ENCODE results near the gene FOXP4. TPM values are rescaled to one million over a fixed set of nuclear protein-coding genes. Genes with fewer than 3 reads are reported as not detected.

FOXP4 gene
- total RNA-seq, 1 donor from 2014 or later, result 2.7 TPM

DNA sequence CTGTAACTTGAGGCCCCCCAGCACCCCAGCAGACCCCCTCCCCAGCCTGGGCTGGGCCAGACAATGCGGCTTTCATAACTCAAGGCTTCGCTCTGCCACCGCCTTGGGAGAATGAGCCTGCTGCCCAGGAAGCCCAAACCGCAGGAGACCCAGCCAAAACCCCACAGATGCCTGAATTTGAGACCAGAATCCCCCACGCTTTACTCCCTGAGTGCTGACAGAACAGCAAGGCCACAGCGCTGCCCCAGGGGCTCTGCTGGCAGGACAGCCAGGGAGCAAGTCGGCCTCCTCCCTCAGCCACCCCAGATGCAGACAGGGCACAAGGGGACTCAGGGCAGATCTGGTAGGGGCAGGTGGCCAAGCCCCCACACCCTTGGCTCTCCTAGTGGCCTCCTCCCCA, 94.2 kb downstream of the FOXP4 start:
- Mint-ChIP-seq H3K36me3 (peaks cover 19% of the 10 kb centered on the region), H3K27ac (no peak overlapping the region), H3K4me1 (peaks cover 65% of the 10 kb centered on the region), H3K4me3 (peak overlapping the region; percentile 94), H3K27me3 (ENCODE audit: insufficient read depth, low read depth) (peaks cover 35% of the 10 kb centered on the region), H3K9me3 (no peaks in the 10 kb centered on the region)
- no peak for TF ChIP-seq EZH2phosphoT487 (IDR thresholded peaks at IDR 0.05)
- TF ChIP-seq EZH2 (IDR thresholded peaks at IDR 0.05), result no peak
- TF ChIP-seq, protein P1, sequence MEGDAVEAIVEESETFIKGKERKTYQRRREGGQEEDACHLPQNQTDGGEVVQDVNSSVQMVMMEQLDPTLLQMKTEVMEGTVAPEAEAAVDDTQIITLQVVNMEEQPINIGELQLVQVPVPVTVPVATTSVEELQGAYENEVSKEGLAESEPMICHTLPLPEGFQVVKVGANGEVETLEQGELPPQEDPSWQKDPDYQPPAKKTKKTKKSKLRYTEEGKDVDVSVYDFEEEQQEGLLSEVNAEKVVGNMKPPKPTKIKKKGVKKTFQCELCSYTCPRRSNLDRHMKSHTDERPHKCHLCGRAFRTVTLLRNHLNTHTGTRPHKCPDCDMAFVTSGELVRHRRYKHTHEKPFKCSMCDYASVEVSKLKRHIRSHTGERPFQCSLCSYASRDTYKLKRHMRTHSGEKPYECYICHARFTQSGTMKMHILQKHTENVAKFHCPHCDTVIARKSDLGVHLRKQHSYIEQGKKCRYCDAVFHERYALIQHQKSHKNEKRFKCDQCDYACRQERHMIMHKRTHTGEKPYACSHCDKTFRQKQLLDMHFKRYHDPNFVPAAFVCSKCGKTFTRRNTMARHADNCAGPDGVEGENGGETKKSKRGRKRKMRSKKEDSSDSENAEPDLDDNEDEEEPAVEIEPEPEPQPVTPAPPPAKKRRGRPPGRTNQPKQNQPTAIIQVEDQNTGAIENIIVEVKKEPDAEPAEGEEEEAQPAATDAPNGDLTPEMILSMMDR (IDR thresholded peaks at IDR 0.05), result no peak
- Histone ChIP-seq H3K4me3 (peak overlapping the region; percentile 76), H3K9me3 (ENCODE audit: low read depth) (no peaks in the 10 kb centered on the region), H3K4me1 (peaks cover 52% of the 10 kb centered on the region), H3K9ac (no peak overlapping the region), H3K27me3 (peaks cover 53% of the 10 kb centered on the region), H3K27ac (no peak overlapping the region), H2AFZ (replicated peaks) (no peak overlapping the region), H4K20me1 (ENCODE audit: low read depth) (peaks cover 58% of the 10 kb centered on the region), H3K4me2 (peak overlapping the region; percentile 95), H3F3A (ENCODE audit: low read depth) (peaks cover 25% of the 10 kb centered on the region), H3K36me3 (no peaks in the 10 kb centered on the region), H3K79me2 (ENCODE audit: low read depth) (peaks cover 21% of the 10 kb centered on the region)
- no peak for DNase-seq (ENCODE audit: low spot score)

DNA sequence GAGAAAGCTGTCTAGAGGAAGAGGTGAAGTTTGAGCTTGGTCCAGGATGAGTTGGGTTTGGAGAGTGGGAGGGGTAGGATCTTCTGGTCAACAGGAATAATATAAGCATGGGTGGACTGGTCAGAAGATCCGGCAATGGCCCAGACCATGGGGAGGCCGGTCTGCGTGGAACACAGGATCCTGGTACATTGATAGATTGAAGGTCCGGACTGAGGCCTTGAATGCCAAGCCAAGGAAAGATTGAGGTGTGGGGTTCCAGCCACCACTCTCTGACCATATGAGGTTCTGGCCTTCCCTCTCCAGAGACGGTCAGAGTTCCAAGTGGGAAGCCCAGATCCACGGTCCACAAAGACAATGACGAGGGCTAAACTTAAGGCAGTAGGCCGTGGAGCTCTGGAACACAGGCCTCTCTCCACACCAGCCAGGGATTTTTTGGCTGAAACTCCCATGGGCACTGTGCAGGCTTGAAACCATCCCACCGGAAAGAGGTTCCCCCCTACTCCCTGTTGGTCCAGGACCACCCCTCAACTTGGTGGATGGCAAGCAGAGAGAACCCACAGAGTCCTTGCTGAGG, 95.3 kb downstream of the FOXP4 start:
- Histone ChIP-seq H3K9me3 (ENCODE audit: low read depth) (no peaks in the 10 kb centered on the region), H3K27me3 (peaks cover 43% of the 10 kb centered on the region), H4K20me1 (ENCODE audit: low read depth) (peaks cover 68% of the 10 kb centered on the region), H3K36me3 (no peaks in the 10 kb centered on the region), H3F3A (ENCODE audit: low read depth) (peaks cover 27% of the 10 kb centered on the region), H3K27ac (no peak overlapping the region), H3K9ac (no peak overlapping the region), H3K4me1 (peaks cover 57% of the 10 kb centered on the region), H2AFZ (replicated peaks) (no peak overlapping the region), H3K4me3 (no peak overlapping the region), H3K79me2 (ENCODE audit: low read depth) (peaks cover 21% of the 10 kb centered on the region), H3K4me2 (no peak overlapping the region)
- H3K9me3 Mint-ChIP-seq, result no peaks in the 10 kb centered on the region
- H3K36me3 Mint-ChIP-seq, result peaks cover 22% of the 10 kb centered on the region
- H3K4me3 Mint-ChIP-seq, result peak overlapping the region; percentile 94
- no peak for DNase-seq (ENCODE audit: low spot score)
- H3K27ac Mint-ChIP-seq, result no peak overlapping the region
- peaks cover 28% of the 10 kb centered on the region for H3K27me3 Mint-ChIP-seq (ENCODE audit: insufficient read depth, low read depth)
- peaks cover 67% of the 10 kb centered on the region for H3K4me1 Mint-ChIP-seq
- TF ChIP-seq EZH2phosphoT487 (IDR thresholded peaks at IDR 0.05) (no peak), EZH2 (IDR thresholded peaks at IDR 0.05) (no peak)
- TF ChIP-seq, protein P1 (IDR thresholded peaks at IDR 0.05), result no peak

DNA sequence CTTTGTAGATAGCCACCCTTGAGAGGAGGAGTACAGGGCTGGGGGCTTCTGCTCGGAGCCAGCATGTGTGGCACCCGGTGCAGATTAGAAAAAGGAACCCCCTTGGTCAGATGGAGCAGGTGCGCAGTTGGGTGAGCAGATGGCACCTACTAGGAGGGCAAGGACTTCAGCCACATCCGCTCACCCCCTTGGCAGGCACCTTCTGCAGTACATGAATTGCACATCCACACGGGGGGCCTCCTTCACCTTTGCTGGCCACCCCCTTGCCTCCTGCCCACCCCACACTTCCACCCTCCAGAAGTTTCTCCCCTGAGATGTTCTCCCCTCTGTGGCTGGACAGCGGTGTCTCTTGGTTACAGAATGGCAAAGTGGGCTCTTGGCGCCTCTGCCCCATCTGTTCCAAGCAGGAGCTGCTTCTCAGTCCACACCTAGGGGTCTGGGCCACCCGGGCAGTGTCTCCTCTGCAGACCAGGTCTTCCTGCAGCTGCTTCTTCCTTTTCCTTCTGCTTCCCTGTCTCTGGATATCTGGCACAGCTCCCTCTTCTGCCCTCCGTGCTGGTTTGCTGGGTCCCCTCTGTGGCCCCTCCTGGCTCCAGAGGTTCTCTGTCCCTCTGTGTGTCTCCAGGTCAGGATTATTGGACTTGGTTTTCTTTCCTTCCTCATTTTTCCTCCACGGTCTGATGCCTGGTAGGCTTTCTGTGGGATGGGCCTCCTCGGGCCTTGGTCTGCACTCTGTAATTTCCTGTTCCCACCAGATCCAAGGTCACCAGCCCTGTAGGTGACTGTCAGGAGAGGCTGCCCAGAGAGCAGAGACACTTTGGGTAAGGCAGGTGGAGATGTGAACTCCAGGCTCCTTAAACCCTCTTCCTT, 96.1 kb downstream of the FOXP4 start:
- no peak for DNase-seq (ENCODE audit: low spot score)
- no peaks in the 10 kb centered on the region for H3K36me3 ChIP-seq
- peaks cover 34% of the 10 kb centered on the region for H3K27me3 ChIP-seq
- no peaks in the 10 kb centered on the region for H3K9me3 ChIP-seq (ENCODE audit: low read depth)
- H3K27ac ChIP-seq, result no peak overlapping the region
- H3K27me3 Mint-ChIP-seq (ENCODE audit: insufficient read depth, low read depth), result peaks cover 25% of the 10 kb centered on the region
- no peak overlapping the region for H3K9ac ChIP-seq
- H3K27ac Mint-ChIP-seq, result no peak overlapping the region
- TF ChIP-seq, protein P1 (IDR thresholded peaks at IDR 0.05), result no peak
- TF ChIP-seq EZH2 (IDR thresholded peaks at IDR 0.05) (no peak), EZH2phosphoT487 (IDR thresholded peaks at IDR 0.05) (no peak)
- H3K36me3 Mint-ChIP-seq, result peaks cover 28% of the 10 kb centered on the region
- H4K20me1 ChIP-seq (ENCODE audit: low read depth), result peaks cover 69% of the 10 kb centered on the region
- peak overlapping the region; percentile 38 for H3K4me3 Mint-ChIP-seq
- H3K4me2 ChIP-seq, result no peak overlapping the region
- peaks cover 51% of the 10 kb centered on the region for H3K4me1 ChIP-seq
- peaks cover 21% of the 10 kb centered on the region for H3K79me2 ChIP-seq (ENCODE audit: low read depth)
- H3K4me3 ChIP-seq, result no peak overlapping the region
- no peaks in the 10 kb centered on the region for H3K9me3 Mint-ChIP-seq
- H2AFZ ChIP-seq (replicated peaks), result no peak overlapping the region
- peaks cover 69% of the 10 kb centered on the region for H3K4me1 Mint-ChIP-seq
- H3F3A ChIP-seq (ENCODE audit: low read depth), result peaks cover 27% of the 10 kb centered on the region

Data from neural progenitor cell (in vitro differentiated cells).